ENCODE data around the gene TUBB4B.

GRCh38 chr9:137278721-137279711, 37.9 kb downstream of the TUBB4B start:
- TF ChIP-seq, protein P1, sequence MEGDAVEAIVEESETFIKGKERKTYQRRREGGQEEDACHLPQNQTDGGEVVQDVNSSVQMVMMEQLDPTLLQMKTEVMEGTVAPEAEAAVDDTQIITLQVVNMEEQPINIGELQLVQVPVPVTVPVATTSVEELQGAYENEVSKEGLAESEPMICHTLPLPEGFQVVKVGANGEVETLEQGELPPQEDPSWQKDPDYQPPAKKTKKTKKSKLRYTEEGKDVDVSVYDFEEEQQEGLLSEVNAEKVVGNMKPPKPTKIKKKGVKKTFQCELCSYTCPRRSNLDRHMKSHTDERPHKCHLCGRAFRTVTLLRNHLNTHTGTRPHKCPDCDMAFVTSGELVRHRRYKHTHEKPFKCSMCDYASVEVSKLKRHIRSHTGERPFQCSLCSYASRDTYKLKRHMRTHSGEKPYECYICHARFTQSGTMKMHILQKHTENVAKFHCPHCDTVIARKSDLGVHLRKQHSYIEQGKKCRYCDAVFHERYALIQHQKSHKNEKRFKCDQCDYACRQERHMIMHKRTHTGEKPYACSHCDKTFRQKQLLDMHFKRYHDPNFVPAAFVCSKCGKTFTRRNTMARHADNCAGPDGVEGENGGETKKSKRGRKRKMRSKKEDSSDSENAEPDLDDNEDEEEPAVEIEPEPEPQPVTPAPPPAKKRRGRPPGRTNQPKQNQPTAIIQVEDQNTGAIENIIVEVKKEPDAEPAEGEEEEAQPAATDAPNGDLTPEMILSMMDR (IDR thresholded peaks at IDR 0.05; ENCODE audit: insufficient read depth, low read length, poor library complexity, severe bottlenecking): no peak
- no peak for TF ChIP-seq EZH2phosphoT487 (conservative IDR thresholded peaks at IDR 0.05; ENCODE audit: low read length)
